HG03280 (cell line): ENCODE data around the gene PARD3.
"Not testable (repeated sequence)": the region's sequence is repeated elsewhere in the genome, so short reads cannot be mapped to it uniquely, and the experiment has no call there.

Experiments used
- ATAC-seq: cut with Tn5 transposase; IDR thresholded peaks from one replicate; pipeline ENCODE4 v1.9.1; 2021; ENCODE audit warnings: mild to moderate bottlenecking, moderate library complexity; ENCODE audit not compliant: unreplicated experiment

PARD3 gene

DNA sequence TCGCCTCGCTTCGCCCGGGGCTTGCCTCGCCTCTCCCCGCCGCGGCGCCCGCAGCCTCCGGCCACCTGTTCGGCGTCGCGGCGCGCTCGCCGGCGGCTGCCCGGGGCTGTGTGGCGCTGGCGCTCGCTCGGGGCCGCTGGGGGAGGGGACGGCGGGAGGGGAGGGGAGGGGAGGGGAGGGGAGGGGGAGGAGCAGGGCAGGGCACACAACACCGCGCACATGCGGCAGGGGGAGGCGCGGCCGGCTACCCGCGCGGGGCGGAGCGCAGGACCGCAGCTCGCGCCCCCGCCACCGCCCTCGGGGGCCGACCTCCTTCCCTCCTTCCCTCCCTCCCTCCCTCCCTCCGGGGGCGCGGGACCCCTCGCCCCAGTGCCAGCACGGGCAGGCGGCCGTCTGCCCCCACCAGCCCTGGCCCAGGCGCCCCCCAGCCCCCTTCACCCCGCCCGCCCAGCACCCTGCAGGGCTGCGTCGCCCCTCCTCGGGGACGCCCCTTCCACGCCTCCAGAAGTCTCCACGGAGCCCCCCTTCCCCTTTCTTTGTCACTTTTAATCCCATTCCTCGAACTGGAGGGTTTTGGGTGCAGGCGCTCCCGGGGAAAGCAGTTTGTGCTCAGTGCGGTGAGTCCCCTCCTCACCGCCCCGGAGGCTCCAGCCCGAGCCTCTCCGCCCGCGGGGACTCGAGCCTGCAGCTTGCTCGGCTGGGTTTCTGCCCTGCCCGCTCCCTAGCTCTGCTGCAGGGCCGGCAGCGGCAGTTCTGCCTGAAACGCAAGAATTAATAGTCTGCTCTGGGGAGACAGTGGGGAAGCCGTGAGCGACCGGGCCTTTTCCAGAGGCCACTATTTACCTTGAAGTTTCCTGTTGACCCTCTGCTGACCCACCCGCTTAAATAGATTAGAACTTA, at the start of gene PARD3:
Gene PARD3 (minus strand): TSS at position 112 of the 900 bp plus-strand sequence. CDS start 301 bp downstream, outside the sequence.
- no peak for ATAC-seq

- ATAC-seq, result no peak
Observed at GRCh38 chr10:34864149-34865067, 49.3 kb upstream of the PARD3 start.

DNA sequence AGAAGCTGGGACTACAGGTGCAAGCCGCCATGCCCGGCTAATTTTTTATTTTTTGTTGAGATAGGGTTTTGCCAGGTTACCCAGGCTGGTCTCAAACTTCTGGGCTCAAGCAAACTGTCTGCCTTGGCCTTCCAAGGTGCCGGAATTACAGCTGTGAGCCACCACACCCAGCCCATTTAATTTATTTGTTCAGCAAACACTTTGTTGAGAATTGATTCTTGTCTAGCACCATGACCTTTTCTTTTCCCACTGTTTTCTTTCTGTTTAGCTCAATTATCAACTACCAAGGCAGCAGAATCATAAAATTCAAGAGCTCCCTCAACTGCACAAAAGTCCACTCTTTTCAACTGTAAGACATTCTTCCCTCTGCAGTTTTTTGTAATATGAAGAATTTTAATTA, 47.8 kb upstream of the PARD3 start:
- no peak for ATAC-seq

DNA sequence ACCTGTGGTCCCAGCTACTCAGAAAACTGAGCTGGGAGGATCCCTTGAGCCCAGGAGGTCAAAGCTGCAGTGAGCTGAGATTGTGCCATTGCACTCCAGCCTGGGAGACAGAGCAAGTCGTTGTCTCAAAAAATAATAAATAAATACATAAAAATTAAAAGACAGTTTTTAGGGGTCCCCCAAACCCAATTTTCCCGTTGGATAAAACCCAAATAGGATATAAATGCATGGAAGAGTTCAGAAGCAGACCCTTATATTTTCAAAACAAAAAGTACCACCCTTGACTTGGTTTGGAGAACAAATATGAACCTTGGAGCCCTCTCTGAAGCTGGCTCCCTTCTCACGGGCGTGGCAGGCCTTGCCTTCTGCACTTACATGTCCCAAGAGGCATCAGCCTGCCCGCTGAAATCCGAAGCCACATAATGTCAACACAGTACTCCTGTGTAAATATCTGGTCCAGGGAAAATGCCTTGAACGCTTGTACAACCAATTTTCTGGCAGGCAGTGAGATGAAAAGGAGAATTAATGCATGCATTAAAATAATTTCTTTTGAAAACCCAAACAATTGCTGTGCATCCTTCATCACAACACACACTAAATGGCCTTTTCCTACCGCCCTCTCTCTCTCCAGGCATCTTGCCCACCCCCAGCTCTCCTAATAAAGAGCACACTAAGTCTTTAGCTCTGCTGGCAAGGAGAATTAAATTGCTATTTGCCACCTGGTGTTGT, 46.4 kb upstream of the PARD3 start:
- ATAC-seq, result no peak

- no peak for ATAC-seq
Observed at GRCh38 chr10:34859170-34859569, 44.1 kb upstream of the PARD3 start.

DNA sequence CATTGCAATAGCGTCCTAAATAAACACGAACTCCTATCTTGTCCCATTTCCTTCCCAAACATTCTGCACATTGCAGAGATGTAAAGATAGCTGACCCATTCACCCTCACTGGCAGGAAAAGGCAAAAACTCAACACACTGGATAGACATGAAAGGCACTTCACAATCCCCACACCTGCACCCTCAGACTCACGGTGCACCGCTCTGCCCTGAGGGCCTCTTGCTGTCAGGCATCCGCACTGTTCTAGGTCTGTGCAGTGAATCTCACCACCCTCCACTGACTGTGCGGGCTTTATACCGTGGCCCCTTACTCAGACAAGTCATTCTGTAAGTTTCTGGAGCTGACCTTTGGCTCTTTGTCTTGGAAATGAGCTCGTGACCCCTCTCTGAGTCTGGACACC, 42.9 kb upstream of the PARD3 start:
- no peak for ATAC-seq

- no peak for ATAC-seq
Observed at GRCh38 chr10:34854147-34854601, 39.1 kb upstream of the PARD3 start.

DNA sequence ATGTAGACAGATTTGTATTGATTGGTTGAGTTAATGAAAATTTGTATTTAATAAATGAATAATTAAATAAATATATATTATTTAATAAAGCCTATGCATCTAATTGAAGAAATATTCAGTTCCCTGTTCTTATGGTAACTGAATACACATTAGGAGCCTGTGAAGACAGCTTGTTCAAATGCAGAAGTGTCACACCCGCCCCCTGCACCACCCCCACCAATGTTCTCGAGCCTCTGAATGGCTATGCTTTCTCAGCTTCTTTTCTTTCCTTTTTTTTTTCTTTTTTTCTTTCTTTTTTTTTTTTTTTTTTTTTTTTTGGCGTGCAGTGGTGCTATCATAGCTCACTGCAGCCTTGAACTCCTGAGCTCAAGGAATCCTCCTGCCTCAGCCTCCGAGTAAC, 38.3 kb upstream of the PARD3 start:
- ATAC-seq, result no peak

- ATAC-seq, result no peak
Observed at GRCh38 chr10:34850558-34850957, 35.5 kb upstream of the PARD3 start.

DNA sequence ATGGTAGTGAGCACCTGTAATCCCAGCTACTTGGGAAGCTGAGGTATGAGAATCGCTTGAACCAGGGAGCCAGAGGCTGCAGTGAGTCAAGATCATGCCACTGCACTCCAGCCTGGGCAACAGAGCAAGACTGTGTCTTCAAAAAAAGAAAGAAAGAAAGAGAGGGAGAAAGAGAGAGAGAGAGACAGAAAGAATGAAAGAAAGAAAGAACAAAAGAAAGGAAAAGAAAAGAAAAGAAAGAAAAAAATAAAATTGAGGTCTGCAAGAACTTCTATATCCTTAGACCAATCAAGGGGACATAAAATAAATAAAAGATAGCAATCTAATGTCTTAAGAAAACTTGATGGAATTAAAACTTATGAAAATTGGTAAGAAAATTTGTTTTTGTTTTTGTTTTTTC, 34.9 kb upstream of the PARD3 start:
- ATAC-seq, result no peak

- no peak for ATAC-seq
Observed at GRCh38 chr10:34845070-34845469, 30.0 kb upstream of the PARD3 start.

GRCh38 chr10:34844448-34844847, 29.4 kb upstream of the PARD3 start:
- ATAC-seq, result no peak

- not testable (repeated sequence) for ATAC-seq
Observed at GRCh38 chr10:34843470-34843869, 28.4 kb upstream of the PARD3 start.

DNA sequence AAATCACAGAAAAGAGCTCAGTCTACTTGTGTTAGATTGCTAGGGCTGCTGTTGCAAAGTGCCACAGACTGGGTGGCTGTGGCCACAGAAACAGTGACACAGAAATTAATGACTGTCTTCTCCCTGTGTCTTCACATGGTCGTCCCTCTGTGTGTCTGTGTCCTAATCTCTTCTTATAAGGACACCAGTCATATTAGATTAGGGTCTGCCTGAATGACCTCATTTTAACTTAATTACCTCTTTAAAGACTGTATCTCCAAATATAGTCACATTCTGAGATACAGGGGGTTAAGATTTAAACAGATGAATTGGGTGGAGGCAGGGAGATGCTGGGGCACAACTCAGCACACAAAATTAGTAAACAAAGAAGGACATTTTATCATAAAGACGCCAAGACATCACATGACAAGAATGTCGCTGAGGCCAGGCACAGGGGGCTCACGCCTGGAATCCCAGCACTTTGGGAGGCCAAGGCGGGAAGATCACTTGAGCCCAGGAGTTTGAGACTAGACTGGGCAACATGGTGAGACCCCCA, 23.3 kb upstream of the PARD3 start:
- ATAC-seq, result no peak

GRCh38 chr10:34835908-34836508, 20.9 kb upstream of the PARD3 start:
- ATAC-seq, result no peak

DNA sequence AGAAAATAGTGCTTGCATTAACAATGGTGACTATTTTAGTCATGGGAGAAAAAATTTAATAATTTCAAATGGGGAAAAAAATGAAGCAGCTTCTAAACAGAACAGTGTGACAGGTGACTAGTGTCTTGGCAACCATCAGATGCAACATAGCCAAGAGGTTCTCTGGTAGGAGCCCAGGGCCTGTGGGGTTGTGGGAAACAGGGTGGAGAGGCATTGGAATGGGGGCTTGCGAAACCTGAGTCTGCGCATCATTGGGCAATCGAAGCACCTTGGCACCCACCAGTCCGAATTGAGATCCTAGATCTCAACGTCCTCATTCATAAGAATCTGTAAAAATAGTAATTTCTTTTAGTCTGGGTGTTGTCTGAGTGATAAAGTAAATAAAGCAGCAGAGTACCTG, 19.2 kb upstream of the PARD3 start:
- ATAC-seq, result no peak

DNA sequence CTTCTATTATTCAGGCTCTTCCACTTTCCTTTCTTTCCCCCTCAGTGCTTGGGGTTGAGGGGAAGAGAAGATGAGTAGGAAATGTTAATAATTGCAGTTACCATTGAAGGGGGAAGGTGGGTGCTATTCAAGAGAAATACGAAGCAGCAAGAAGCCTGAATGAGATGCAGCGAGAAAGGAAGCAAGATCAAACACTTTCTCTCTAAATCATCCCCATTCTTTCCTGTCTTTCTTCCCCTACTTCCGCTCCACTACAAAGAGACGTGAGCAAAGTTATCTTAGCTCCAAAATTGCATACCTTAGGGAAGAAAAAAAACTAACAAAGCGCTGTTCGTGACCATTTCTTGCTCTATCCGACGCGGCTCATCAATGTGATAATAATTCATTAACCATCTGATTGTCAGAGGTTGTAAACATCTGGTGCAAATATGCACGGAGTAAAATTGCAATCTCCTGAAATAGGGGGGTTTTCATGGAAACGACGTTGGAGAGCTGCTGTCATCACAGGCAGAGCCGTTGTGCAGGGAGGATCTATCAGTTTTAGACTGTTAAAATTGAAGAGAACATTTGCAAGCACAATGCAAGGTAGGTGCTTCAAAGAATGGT, 15.2 kb upstream of the PARD3 start:
- no peak for ATAC-seq

DNA sequence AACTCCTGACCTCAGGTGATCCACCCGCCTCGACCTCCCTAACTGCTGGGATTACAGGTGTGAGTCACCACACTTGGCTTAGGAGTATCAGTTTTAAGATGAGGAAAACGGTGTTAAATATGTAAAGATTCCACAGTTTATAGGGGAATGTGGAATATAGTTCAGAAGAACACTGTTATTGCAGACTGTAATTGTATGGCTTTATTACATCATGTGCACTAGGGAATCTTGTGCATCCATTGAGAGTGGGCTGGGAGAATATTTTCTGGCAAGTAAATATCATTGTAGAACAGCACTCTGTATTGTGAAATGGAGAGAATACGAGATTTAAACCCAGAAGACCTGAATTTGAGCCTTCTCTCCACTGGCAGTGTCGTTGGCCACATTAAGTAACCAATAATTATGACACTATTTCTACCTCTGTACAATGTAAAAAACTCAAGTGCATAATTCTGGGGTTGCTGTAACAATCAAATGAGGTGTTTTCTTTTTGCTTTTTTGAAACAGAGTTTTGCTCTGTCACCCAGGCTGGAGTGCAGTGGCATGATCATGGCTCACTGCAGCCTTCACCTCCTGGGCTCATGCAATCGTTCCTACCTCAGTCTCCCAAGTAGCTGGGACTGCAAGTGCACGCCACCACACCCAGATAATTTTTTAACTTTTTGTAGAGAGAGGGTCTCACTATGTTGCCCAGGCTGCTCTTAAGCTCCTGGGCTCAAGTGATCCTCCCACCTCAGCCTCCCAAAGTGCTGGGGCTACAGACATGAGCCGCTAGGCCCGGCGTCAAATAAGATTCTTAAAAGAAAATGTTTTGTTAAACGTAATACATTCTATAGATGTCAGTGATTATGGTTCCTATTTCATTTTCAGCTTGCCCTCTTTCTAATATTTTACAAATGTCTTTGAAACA, 12.0 kb upstream of the PARD3 start:
- no peak for ATAC-seq

- ATAC-seq, result no peak
Observed at GRCh38 chr10:34826221-34826620, 11.1 kb upstream of the PARD3 start.
